Kidney epithelial cell (primary cell): Measurements from ENCODE around the gene SULT1E1. TPM values are rescaled to one million over a fixed set of nuclear protein-coding genes. Genes with fewer than 3 reads are reported as not detected.
A peak's percentile ranks its signal among the peaks of the same experiment; 100 is the strongest.

ENCODE experiments used
- DNase-seq: peaks from one replicate; pipeline ENCODE4 v3.0.0-alpha.2; 2010; ENCODE audit warnings: low read depth
- H3K27me3 ChIP-seq: 2 replicates; pipeline ENCODE4 v1.6.0; 2011; ENCODE audit warnings: low read length; ENCODE audit not compliant: control insufficient read depth, insufficient read depth
- H3K36me3 ChIP-seq: 2 replicates; pipeline ENCODE4 v1.5.1; 2011; ENCODE audit warnings: low read length; ENCODE audit not compliant: control insufficient read depth, insufficient read depth
- H3K4me3 ChIP-seq: 2 replicates; pipeline ENCODE4 v1.5.1; 2011; ENCODE audit warnings: low read depth, mild to moderate bottlenecking, control low read depth, low read length
- CTCF ChIP-seq: IDR thresholded peaks from 2 replicates; pipeline ENCODE4 v1.5.1; 2011; ENCODE audit warnings: mild to moderate bottlenecking, moderate library complexity, low read length, control low read depth, inconsistent platforms; ENCODE audit not compliant: insufficient read depth, poor library complexity, severe bottlenecking
- total RNA-seq: library from RNA; depleted of rRNA; stranded (reverse); fragments of >200 nt; gene quantifications from 2 replicates; pipeline ENCODE4 v1.2.3, GENCODE V29; 2015

SULT1E1 gene
- total RNA-seq, 1 donor from 2014 or later = not detected

- no peak for TF ChIP-seq CTCF
- DNase-seq = no peak
- Histone ChIP-seq H3K36me3 (no peaks in the 10 kb centered on the region), H3K4me3 (no peak overlapping the region), H3K27me3 (no peaks in the 10 kb centered on the region)
Measured at GRCh38 chr4:69894186-69894585, 34.2 kb upstream of the SULT1E1 start.

GRCh38 chr4:69888336-69888735 is 28.4 kb upstream of the SULT1E1 start:
- no peak overlapping the region for H3K4me3 ChIP-seq
- no peaks in the 10 kb centered on the region for H3K27me3 ChIP-seq
- no peak for TF ChIP-seq CTCF
- DNase-seq = no peak
- no peaks in the 10 kb centered on the region for H3K36me3 ChIP-seq

GRCh38 chr4:69882150-69882549 is 22.2 kb upstream of the SULT1E1 start:
- no peaks in the 10 kb centered on the region for H3K27me3 ChIP-seq

GRCh38 chr4:69881173-69881773 is 21.3 kb upstream of the SULT1E1 start:
- peak; percentile 86 for TF ChIP-seq CTCF
- H3K27me3 ChIP-seq = no peaks in the 10 kb centered on the region
- H3K36me3 ChIP-seq = no peaks in the 10 kb centered on the region
- no peak overlapping the region for H3K4me3 ChIP-seq
- no peak for DNase-seq

More at GRCh38 chr4:69882150-69882549, 22.2 kb upstream of the SULT1E1 start:
- no peak for TF ChIP-seq CTCF
- Histone ChIP-seq H3K36me3 (no peaks in the 10 kb centered on the region), H3K4me3 (no peak overlapping the region)
- DNase-seq = no peak

GRCh38 chr4:69878250-69878649 is 18.3 kb upstream of the SULT1E1 start:
- TF ChIP-seq CTCF = no peak
- no peak for DNase-seq
- H3K4me3 ChIP-seq = no peak overlapping the region
- no peaks in the 10 kb centered on the region for H3K27me3 ChIP-seq
- H3K36me3 ChIP-seq = no peaks in the 10 kb centered on the region

GRCh38 chr4:69877453-69877852 is 17.5 kb upstream of the SULT1E1 start:
- H3K27me3 ChIP-seq = no peaks in the 10 kb centered on the region
- no peaks in the 10 kb centered on the region for H3K36me3 ChIP-seq
- no peak overlapping the region for H3K4me3 ChIP-seq
- no peak for TF ChIP-seq CTCF
- DNase-seq = no peak
